GM19023 (cell line): ENCODE results near the gene KDM2B.

Experiments
- ATAC-seq: cut with Tn5 transposase; IDR thresholded peaks from one replicate; pipeline ENCODE4 v1.9.1; 2021; ENCODE audit warnings: mild to moderate bottlenecking, moderate library complexity; ENCODE audit not compliant: unreplicated experiment

KDM2B gene

DNA sequence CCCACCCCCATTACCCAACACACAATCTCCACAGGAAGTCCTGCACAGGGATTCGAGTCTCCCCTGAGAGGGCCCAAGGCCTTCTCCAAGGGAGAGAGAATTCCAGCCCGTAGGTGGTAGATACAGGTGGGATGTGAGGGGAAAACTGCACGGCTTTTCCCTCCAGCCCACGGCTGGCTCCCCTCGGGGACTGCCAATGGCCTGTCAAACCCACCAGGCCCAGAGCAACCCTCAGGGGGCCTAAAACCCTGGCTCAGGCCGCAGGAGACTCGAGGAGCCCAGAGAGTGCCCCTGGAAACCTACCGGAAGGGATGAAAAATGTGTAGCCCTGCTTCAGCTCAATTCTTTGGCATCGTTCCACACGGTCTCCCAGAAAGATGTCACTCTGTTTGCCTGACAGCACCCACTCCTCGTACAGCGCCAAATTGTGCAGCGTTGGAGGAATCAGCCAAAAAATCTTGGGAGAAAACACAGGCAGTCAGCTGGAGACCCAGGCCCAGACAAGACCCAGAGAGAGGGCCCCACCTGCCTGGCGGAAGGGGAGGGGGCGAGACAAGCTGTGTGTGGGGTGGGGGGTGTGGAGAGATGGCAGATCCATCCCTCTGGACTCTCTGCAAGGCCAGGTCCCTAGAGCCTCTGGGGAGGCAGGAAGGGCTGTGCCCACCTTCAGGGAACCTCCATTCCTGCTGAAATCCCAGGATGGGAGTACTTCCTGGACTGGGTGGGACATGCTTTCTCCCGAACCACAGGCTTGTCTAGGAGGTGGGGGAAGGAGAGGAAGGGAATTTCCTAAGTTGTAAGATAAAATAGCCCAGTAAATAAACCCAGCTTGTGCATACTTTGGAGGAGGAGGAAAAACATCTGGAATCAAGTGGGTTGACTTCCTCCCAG lies 48.1 kb downstream of the KDM2B start:
- no peak for ATAC-seq

DNA sequence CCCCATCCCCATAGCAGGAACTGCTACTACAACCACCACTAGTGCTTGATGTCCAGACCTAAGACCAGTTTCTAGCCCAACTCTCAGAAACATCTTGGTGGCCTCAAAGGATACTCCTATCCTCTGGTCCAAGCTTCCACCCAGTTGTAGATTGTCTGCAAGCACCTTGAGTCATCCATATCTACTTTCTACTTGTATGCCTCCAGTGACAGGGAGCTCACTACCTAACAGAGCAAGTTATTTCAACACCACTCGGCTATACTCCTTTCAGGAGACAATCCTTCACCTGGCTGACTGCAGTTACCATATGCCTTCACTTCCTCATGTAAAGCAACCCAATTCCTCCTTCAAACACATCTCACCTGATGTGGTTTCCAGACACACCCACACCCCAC lies 49.5 kb downstream of the KDM2B start:
- no peak for ATAC-seq

- ATAC-seq, result no peak
Measured at GRCh38 chr12:121530600-121531355, 50.0 kb downstream of the KDM2B start.

- ATAC-seq, result no peak
Measured at GRCh38 chr12:121529184-121529583, 51.6 kb downstream of the KDM2B start.

- no peak for ATAC-seq
Measured at GRCh38 chr12:121525411-121525810, 55.4 kb downstream of the KDM2B start.

GRCh38 chr12:121524196-121524916 lies 56.5 kb downstream of the KDM2B start:
- ATAC-seq, result no peak

DNA sequence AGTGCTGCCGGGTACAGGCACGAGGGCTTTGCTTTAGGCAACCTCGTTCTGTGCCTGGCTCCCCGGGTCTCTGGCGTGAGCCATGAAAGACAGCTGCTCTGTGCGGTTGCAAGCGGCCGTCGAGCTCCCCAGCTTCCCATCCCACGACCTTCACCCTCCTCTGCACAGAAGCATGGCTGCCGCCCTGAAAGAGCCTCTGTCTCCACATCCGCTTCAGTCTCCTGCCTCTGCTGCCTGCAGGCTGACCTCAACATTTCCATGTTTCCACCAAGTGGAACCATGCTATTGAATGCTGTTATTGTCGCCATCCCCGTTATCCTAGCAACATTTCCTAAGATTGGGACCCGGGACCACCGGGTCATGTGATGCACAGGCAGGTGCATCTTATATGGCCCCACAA lies 57.1 kb downstream of the KDM2B start:
- ATAC-seq, result no peak

- no peak for ATAC-seq
Measured at GRCh38 chr12:121522971-121523370, 57.9 kb downstream of the KDM2B start.

- ATAC-seq, result no peak
Measured at GRCh38 chr12:121520586-121521086, 60.2 kb downstream of the KDM2B start.

GRCh38 chr12:121520119-121520518 lies 60.7 kb downstream of the KDM2B start:
- ATAC-seq, result no peak

DNA sequence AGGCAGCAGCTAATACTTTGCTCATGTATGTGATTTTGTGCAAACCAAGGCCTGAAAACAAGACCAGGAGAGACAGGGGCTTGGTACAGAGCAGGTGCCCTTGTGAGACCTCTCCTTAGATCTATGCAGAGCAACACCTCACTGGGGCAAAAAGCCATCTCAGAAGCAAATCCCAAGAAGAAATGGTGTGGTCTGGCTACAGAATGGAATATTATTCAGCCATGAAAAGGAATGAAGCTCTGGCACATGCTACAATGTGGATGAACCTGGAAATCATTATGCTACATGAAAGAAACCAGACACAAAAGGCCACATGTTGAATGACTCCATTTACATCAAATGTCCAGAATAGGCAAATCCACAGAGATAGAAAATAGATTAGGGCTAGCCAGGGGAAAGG lies 61.6 kb downstream of the KDM2B start:
- ATAC-seq, result no peak

- ATAC-seq, result no peak
Measured at GRCh38 chr12:121518656-121519055, 62.2 kb downstream of the KDM2B start.

DNA sequence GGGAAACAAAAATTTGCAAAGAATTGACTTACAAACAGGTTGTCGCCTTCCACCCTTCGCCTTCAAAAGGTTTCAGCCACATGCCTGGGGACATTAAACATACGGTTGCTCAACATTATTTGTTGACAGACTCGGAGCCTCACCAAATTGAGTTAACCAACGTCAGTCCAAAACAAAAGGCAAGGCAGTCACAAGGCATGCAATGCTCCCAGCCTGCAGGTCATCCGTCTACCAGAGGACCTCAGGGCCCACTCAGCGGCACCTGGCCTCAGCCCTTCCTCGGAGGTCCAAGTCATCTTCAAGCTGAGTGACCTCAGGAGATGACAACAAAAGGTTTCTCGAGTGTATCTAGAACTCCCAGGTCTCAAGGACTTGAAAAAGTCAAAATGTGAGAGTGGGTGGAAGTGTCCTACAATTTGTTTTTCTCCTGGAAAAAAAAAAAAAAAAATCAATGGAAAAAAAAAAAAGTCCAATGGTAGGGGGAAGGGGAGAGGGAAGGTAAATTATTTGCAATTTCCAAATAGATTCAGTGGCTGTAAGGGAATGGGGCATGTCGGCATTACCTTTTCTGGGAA lies 64.3 kb downstream of the KDM2B start:
- no peak for ATAC-seq

DNA sequence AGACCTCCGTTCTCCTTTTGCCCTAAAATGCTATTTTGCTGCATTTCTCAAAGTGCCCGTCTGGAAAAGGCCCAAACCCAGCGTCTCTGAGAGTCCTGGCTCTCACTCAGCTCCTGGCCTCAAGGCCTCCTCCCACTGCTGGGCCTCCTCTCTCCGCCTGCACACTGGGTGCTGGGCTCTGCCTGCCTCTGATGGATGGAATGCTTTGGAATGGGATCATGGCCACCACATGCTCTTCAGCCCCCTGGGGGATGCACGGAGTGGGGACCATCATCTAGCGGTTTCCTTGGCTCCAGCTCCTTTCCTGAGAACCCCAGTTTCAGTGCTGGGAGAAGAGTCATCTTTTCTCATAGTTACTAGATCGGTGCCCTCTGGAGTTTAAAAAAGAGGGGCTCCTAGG lies 65.2 kb downstream of the KDM2B start:
- no peak for ATAC-seq

GRCh38 chr12:121514184-121514742 lies 66.6 kb downstream of the KDM2B start:
- peak; percentile 43 for ATAC-seq

GRCh38 chr12:121513464-121514183 lies 67.2 kb downstream of the KDM2B start:
- peak; percentile 84 for ATAC-seq

DNA sequence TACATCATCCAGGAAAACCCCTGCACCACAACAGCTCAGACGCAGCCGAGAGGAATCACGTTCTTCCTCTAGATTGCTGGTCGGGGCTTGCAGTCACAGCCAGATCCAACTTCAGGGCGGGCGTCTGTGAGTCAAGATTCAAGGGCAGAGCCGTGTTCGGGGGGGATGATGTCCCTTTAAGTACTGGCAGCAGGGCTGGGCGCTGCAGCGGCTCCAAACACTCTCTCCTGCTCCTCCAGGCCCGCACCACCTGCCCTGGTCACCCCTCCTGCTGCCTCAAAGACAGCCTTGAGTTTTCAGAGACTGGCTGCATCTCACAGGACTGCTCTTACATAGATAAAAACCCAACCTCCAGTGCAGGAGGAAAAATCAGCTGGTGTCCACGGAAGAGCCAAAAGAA lies 68.3 kb downstream of the KDM2B start:
- ATAC-seq, result no peak

GRCh38 chr12:121511916-121512315 lies 68.9 kb downstream of the KDM2B start:
- no peak for ATAC-seq

DNA sequence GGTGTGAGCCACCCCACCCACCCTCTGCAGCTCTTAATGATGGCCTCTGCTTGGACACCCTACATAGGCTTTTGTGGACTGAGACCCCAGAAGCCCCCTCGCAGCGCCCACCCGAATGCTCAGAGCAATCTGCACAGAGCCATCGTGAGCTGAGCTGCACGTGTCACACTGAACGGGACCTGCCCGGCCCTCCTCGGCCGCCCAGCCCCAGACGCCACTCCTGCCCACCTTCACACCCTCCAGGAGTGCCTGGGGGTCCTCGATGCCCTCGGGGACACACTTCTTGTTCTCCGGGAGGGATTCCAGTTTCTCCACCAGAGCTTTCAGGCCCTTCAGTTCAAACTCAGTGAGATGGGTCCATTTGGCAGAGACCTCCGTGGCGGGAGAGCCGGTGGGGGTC lies 71.5 kb downstream of the KDM2B start:
- ATAC-seq, result no peak

DNA sequence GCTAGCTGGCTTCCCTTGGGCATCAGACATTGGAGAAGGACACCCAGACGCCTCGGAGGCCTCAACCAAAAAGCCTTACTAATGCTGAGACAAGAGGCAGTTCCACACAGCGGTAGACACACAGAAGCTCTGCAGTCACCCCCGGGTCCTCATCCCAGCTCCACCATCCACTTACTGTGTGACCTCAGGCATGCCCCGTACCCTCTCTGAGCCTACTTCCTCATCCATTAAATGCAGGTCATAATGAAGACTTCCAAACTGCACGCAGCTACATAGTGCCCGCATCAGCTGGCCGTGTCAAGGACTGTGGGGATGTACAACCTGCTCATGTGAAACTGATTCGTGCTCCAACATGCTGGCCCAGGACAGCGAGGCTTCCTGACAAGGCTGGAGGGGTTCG lies 72.3 kb downstream of the KDM2B start:
- ATAC-seq, result no peak
